A673 (cell line): ENCODE data around the gene MTHFSD. TPM values are rescaled to one million over a fixed set of nuclear protein-coding genes. Genes with fewer than 3 reads are reported as not detected.

ENCODE experiments used
- BruUV-seq: library from RNA; stranded (reverse); fragments of 400-500 nt; replicated peaks from 2 replicates; lab custom pipeline; 2021; lab: Mats Ljungman, UMichigan
- CTCF ChIA-PET: fragments of 300-600 bp; sonication (Branson Sonifier 250); formaldehyde crosslinking; loops from one replicate; lab custom pipeline; 2022; ENCODE audit warnings: antibody characterized with exemption; lab: Charles Lee
- POLR2A ChIA-PET: fragments of 300-600 bp; sonication (Branson Sonifier 250); formaldehyde crosslinking; loops from one replicate; lab custom pipeline; 2022; ENCODE audit warnings: antibody characterized with exemption; ENCODE audit not compliant: low non-redundant PET; lab: Charles Lee
- DNase-seq: peaks from one replicate; pipeline ENCODE4 v3.0.0-alpha.2; 2015; ENCODE audit warnings: low spot score
- H3K27ac ChIP-seq: fragments of 200-600 bp; sonication (generic); 2 replicates; pipeline ENCODE4 v1.5.1; 2016; ENCODE audit warnings: mixed run types, low read depth, mild to moderate bottlenecking, mixed read lengths, antibody characterized with exemption, low read length; ENCODE audit not compliant: poor library complexity, severe bottlenecking
- H3K27me3 ChIP-seq: fragments of 200-600 bp; sonication (generic); replicated peaks from 2 replicates; pipeline ENCODE4 v1.6.1; 2017; ENCODE audit warnings: mixed run types, low read depth, mild to moderate bottlenecking, mixed read lengths, antibody characterized with exemption, low read length; ENCODE audit not compliant: insufficient read depth, poor library complexity
- H3K36me3 ChIP-seq: fragments of 200-600 bp; sonication (generic); 2 replicates; pipeline ENCODE4 v1.6.1; 2016; ENCODE audit warnings: mixed run types, mild to moderate bottlenecking, mixed read lengths, antibody characterized with exemption, low read length; ENCODE audit not compliant: insufficient read depth, poor library complexity, severe bottlenecking
- H3K4me1 ChIP-seq: fragments of 200-600 bp; sonication (generic); 2 replicates; pipeline ENCODE4 v1.6.1; 2017; ENCODE audit warnings: mixed run types, mild to moderate bottlenecking, mixed read lengths, antibody characterized with exemption, low read length; ENCODE audit not compliant: insufficient read depth, poor library complexity, severe bottlenecking
- H3K4me3 ChIP-seq: fragments of 200-600 bp; sonication (generic); 2 replicates; pipeline ENCODE4 v1.5.1; 2016; ENCODE audit warnings: low read depth, mixed run types, mild to moderate bottlenecking, mixed read lengths, low read length; ENCODE audit not compliant: poor library complexity, severe bottlenecking
- H3K9me3 ChIP-seq: fragments of 200-600 bp; sonication (generic); 2 replicates; pipeline ENCODE4 v1.6.1; 2016; ENCODE audit warnings: mixed run types, low read depth, mild to moderate bottlenecking, mixed read lengths, antibody characterized with exemption, low read length; ENCODE audit not compliant: poor library complexity, severe bottlenecking
- EZH2 ChIP-seq: fragments of 200-600 bp; sonication (generic); IDR thresholded peaks from 2 replicates; pipeline ENCODE4 v1.6.1; 2017; ENCODE audit warnings: borderline replicate concordance, low read depth, mild to moderate bottlenecking, mixed read lengths, antibody characterized with exemption, low read length; ENCODE audit not compliant: poor library complexity, severe bottlenecking
- intact Hi-C: fragments of 100-400 bp; cut with micrococcal nuclease; formaldehyde crosslinking; loops from one replicate; pipeline ENCODE4 v1.10.0; 2022; ENCODE audit not compliant: unreplicated experiment
- total RNA-seq: library from RNA; stranded (reverse); gene quantifications from 2 replicates; pipeline ENCODE4 v1.2.3, GENCODE V29; 2021
- TF ChIP-seq, protein P1 (sequence below): fragments of 300-800, 200-600 bp; sonication (generic); conservative IDR thresholded peaks from 2 replicates; pipeline ENCODE4 v1.5.1; 2017; ENCODE audit warnings: low read depth, mild to moderate bottlenecking, antibody characterized with exemption, low read length, moderate library complexity, mixed read lengths

MTHFSD gene
- total RNA-seq, 1 experiment from 2014 or later = 27.5 TPM

DNA sequence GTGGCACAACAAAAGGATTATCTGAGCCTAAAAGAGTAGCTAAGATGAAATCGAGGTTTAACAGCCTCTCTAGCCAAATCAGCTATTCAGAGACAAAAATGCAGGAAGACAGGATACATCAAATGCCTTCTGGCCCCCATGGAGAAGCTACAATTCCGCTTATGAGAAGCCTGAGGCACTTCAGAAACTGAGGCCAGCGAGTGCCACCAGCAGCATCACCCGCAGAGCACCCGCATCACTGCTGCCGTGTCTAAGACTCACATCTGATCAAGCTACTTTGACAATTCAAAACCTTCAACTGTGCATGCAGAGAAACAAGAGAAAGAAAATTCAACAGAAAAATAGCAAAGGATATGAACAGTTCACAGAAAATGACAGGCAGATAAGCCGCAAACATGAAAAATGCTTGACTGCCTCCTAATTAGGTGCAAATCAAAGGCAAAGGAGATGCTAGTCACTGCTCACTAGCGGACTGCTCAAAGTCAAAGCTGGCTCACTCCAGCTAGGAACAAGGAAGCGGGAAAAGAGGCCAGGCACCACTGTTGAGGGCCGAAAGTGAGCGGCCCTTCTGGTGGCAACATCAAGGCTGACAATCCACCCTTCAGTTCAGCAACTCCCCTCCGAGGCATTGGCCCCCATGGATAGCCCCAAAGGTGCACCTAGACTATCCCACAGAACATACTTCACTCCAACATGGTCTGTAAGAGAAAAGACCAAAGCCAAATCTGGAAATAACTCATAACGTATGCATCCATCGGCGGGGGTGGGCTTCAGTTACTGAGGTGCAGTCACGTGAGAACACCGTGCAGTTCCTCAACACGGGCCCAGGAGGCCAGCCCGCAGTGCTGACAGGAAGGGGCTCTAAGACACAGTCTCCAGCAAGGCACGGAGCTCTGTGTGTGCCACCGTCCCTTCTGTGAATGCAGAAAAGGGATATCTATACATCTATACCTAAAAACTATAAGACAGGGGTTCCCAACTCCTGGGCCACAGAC is 12.0 kb downstream of the MTHFSD start:
- no TSS peak for BruUV-seq
- no peak overlapping the region for H3K4me3 ChIP-seq
- DNase-seq = no peak
- intact Hi-C loops = no loop called here
- CTCF ChIA-PET = no interaction called here
- TF ChIP-seq, protein P1, sequence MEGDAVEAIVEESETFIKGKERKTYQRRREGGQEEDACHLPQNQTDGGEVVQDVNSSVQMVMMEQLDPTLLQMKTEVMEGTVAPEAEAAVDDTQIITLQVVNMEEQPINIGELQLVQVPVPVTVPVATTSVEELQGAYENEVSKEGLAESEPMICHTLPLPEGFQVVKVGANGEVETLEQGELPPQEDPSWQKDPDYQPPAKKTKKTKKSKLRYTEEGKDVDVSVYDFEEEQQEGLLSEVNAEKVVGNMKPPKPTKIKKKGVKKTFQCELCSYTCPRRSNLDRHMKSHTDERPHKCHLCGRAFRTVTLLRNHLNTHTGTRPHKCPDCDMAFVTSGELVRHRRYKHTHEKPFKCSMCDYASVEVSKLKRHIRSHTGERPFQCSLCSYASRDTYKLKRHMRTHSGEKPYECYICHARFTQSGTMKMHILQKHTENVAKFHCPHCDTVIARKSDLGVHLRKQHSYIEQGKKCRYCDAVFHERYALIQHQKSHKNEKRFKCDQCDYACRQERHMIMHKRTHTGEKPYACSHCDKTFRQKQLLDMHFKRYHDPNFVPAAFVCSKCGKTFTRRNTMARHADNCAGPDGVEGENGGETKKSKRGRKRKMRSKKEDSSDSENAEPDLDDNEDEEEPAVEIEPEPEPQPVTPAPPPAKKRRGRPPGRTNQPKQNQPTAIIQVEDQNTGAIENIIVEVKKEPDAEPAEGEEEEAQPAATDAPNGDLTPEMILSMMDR = no peak
- H3K27ac ChIP-seq = no peak overlapping the region
- H3K27me3 ChIP-seq = no peaks in the 10 kb centered on the region
- POLR2A ChIA-PET = interaction anchor here (0.5 kb wide), 1 partner anchor 519 kb away, joined by 3 read pairs; no protein-coding TSS in a partner anchor
- peaks cover 21% of the 10 kb centered on the region for H3K36me3 ChIP-seq
- no peaks in the 10 kb centered on the region for H3K4me1 ChIP-seq
- no peaks in the 10 kb centered on the region for H3K9me3 ChIP-seq

DNA sequence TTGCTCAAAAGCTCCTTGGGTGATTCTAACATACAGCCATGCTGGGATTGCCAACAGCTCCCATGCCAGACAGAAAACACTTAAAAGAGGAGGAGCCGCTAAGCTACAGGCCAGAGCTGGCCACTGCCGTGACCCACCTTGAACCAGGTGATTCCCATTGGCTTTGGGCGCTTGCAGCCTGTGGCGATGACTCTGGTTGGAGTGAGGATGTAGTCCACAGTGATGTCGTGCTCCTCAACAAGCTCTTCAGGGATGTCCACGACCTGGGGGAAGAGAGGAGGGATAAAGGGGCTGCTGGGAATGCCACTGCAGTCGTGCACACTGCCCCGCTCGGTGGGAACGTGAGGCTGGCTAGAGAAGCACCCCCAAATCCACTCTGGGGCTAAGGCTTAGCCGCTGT is 13.5 kb downstream of the MTHFSD start:
- CTCF ChIA-PET = no interaction called here
- Histone ChIP-seq H3K27me3 (no peaks in the 10 kb centered on the region), H3K27ac (no peak overlapping the region), H3K4me1 (no peaks in the 10 kb centered on the region), H3K36me3 (peaks cover 18% of the 10 kb centered on the region), H3K9me3 (no peaks in the 10 kb centered on the region), H3K4me3 (no peak overlapping the region)
- no TSS peak for BruUV-seq
- no peak for TF ChIP-seq EZH2
- TF ChIP-seq, protein P1 = no peak
- no peak for DNase-seq
- intact Hi-C loops = no loop called here
- POLR2A ChIA-PET = no interaction called here

DNA sequence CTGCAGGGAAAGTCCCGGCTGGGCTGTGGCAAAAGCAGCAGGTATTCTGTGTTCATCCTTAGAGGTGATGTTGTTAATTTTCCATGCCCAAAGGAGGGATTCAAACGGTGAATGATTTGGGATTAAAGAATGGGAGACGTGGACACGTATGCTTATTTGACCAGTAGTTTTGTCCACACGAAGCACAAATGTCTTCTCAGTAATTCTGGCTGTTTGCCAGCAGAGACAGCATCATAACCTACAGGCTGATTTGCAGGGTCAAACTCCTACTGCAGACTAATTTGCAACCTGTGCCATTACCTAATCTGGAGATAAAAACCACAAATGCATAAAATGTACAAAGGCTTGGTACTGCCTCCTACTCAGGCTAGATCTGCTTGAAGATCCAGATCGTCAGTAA is 14.1 kb downstream of the MTHFSD start:
- no peak for DNase-seq
- Histone ChIP-seq H3K27me3 (no peaks in the 10 kb centered on the region), H3K27ac (no peak overlapping the region), H3K4me1 (no peaks in the 10 kb centered on the region), H3K36me3 (peaks cover 17% of the 10 kb centered on the region), H3K9me3 (no peaks in the 10 kb centered on the region), H3K4me3 (no peak overlapping the region)
- CTCF ChIA-PET = no interaction called here
- intact Hi-C loops = no loop called here
- no TSS peak for BruUV-seq
- POLR2A ChIA-PET = no interaction called here
- no peak for TF ChIP-seq EZH2
- TF ChIP-seq, protein P1 = no peak
